Mesenteric fat pad (tissue), 1 donor: Measurements from ENCODE around the gene MARCHF7. TPM values are rescaled to one million over a fixed set of nuclear protein-coding genes. Genes with fewer than 3 reads are reported as not detected.
"Not testable (repeated sequence)": the region's sequence is repeated elsewhere in the genome, so short reads cannot be mapped to it uniquely, and the experiment has no call there.

Experiments
- DNase-seq: peaks from one replicate; pipeline ENCODE4 v3.0.0-alpha.2; 2020; ENCODE audit warnings: low spot score
- total RNA-seq: library from RNA; stranded (reverse); fragmentation: NEBNext Ultra II Directional; extraction: Animal tissue kit (Norgen Biotek cat#: 25700); gene quantifications from one replicate; pipeline ENCODE4 v1.2.1, GENCODE V29; 2021
- donor health status: DM: yes; HTN: yes; CAD: no.

The MARCHF7 gene
- total RNA-seq, 1 donor from 2014 or later = 72.5 TPM

DNA sequence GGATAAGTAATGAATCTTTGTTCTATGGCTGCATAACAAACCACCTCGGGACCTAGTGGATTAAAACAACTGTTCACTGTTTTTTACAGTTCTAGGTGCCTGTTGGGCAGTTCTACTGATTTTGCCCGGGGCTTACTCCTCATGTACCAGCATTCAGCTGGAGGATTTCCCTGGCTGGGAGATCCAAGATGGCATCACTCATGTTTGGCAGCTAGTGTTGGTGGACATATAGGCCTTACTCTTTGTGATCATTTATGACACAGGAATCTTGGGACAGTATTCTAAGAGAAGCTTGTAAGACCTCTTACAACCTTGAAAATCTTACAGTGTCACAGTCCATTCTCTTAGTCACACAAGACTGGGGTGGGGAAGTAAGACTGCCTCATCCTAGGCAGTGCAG lies 4.6 kb downstream of the MARCHF7 start:
- DNase-seq = no peak

GRCh38 chr2:159720676-159721075 lies 8.4 kb downstream of the MARCHF7 start:
- no peak for DNase-seq

- DNase-seq = no peak
Measured at GRCh38 chr2:159722580-159722979, 10.3 kb downstream of the MARCHF7 start.

- DNase-seq = not testable (repeated sequence)
Measured at GRCh38 chr2:159724795-159725572, 12.7 kb downstream of the MARCHF7 start.

- no peak for DNase-seq
Measured at GRCh38 chr2:159725713-159726112, 13.4 kb downstream of the MARCHF7 start.

- DNase-seq = no peak
Measured at GRCh38 chr2:159728629-159729028, 16.3 kb downstream of the MARCHF7 start.

DNA sequence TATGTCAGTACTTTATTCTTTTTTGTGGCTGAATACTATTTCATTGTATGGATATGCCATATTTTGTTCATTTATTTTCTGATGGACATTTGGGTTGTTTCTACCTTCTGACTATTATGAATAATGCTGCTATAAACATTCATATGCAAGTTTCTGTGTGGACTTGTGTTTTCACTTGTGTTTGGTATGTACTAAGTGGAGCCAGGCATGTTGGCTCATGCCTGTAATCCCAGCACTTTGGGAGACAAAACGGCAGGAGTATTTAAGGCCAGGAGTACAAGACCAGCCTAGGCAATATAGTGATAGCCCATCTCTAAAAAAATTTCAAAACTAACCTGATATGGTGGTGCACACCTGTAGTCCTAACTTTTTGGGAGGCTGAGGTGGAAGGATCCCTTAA lies 23.3 kb downstream of the MARCHF7 start:
- no peak for DNase-seq

DNA sequence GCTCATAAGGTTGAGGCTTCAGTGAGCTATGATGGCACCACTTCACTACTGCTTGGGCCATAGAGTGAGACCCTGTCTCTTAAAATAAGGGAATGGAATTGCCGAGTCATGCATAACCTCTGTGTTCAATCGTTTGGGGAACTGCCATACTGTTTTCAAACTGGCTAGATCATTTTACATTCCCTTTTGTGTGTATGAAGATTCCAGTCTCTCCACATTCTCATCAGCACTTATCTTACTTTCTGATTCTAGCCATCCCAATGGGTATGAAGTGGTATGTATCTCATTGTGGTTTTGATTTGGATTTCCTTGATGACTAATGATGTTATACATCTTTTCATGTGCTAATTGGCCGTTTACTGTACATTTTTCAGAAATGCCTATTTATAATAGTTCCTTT lies 23.7 kb downstream of the MARCHF7 start:
- DNase-seq = no peak

DNA sequence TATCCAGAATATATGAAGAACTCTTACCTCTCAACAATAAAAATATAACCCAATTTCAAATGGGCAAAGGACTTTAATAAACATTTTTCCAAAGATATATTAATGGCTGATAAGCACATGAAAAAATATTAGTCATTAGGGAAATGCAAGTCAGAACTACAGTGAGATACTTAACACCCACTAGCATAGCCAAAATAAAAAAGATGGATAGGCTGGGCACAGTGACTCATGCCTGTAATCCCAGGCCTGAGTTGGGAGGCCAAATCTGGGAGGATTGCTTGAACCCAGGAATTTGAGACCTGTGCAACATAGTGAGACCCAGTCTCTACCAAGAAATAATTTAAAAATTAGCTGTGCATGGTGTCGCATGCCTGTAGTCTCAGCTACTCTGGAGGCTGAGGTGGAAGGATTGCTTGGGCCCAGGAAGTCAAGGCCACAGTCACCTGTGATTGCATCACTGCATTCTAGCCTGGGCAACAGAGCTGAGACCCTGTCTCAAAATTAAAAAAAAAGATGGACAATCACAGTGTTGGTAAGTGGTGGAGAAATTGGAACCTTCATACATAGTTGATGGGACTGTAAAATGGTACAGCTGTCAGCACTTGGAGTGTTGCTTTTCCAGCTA lies 25.1 kb downstream of the MARCHF7 start:
- no peak for DNase-seq

GRCh38 chr2:159737917-159738296 lies 25.6 kb downstream of the MARCHF7 start:
- DNase-seq = no peak

DNA sequence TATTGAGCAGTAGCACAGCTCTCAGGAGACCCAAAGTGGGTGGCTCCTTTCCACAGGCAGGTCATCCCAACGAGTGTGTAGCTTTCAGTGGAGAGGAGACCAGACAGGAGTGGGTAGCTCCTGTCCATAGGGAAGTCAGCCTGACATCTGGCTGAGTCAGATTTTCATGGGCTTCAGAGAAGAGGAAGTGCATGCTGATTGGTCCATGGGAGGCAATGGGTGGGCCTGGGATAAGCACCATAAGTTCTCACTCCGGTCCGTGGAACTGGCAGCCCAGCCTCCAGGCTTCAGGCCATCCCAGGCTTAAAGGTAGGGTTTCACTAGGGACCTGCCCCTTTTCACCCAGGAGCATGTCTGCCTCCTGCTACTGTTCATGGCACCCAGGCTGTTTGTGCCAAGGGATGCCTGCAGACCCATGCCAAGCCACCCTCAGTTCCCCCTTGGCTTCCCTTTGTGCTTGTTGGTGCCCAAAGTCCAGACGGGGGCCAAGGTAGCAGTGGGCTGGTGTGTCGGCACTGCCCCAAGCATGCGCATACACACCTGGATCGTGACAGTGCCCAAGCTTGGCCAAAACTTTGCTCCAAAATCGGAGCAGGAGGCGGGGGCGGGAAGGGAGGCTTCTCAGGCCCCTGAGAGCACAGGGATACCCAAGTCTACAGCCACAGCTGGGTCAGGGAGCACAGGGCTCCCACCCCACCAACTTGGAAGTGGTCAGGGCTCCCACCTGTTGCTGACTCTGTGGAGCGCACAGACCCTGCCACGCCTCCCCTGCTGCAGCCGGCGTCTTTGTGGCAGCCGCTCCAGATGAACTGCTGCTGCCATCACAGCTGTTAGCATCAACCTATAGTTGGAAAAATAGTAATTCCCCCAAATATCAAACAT lies 26.4 kb downstream of the MARCHF7 start:
- DNase-seq = no peak

DNA sequence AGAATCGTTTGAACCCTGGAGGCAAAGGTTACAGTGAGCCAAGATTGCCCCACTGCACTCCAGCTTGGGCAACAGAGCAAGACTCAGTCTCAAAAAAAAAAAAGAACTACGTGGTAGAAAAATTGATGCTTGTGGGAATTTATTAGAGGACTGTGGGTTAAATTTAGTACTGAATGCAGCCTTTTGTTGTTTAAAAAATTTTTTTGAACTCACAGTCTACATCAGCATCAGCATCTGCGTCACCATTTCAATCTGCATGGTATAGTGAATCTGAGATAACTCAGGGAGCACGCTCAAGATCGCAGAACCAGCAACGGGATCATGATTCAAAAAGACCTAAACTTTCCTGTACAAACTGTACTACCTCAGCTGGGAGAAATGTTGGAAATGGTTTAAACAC lies 30.5 kb downstream of the MARCHF7 start:
- no peak for DNase-seq

- no peak for DNase-seq
Measured at GRCh38 chr2:159744363-159744762, 32.1 kb downstream of the MARCHF7 start.

GRCh38 chr2:159745237-159745636 lies 32.9 kb downstream of the MARCHF7 start:
- not testable (repeated sequence) for DNase-seq

GRCh38 chr2:159748089-159748488 lies 35.8 kb downstream of the MARCHF7 start:
- DNase-seq = no peak

DNA sequence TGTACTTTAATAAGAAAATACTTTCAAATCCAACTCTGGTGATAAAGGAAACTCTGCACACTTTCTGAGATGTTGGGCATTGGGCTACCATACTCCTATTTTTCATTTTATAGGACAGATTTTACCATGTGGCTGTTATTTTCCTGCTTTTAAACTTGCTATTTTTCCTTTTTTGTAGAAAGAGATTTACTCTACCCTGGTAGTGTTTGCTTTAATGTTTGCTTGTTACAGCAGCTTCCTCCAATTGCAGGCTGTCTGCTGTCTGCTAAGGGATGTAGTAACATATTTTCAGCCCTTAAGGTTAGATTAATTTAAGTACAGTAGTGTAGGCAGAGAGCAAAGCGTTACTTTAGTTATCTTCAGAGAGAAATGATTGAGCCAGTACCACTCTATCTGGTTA lies 38.6 kb downstream of the MARCHF7 start:
- no peak for DNase-seq

- no peak for DNase-seq
Measured at GRCh38 chr2:159753797-159754196, 41.5 kb downstream of the MARCHF7 start.

DNA sequence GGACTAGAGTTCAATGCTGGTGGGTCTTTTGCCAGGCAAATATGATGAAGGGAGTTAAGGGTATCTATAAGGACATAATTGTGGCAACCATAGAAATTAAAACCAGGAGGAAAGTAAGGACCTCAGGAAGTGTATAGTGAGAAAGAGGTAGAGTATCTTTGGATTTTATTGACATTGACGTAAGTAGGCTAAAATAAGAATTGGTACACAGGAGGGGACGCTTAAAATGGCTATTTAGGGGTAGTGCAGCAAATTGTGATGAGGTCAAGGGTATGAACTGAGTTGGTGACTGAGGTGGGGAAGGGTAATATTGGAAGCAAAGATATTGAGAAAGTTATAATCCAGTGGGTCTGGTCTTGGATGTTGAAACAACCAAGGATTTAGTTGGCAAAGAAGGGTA lies 42.7 kb downstream of the MARCHF7 start:
- DNase-seq = no peak

- DNase-seq = no peak
Measured at GRCh38 chr2:159755788-159756187, 43.5 kb downstream of the MARCHF7 start.

GRCh38 chr2:159758239-159758638 lies 45.9 kb downstream of the MARCHF7 start:
- no peak for DNase-seq

- DNase-seq = no peak
Measured at GRCh38 chr2:159758686-159759085, 46.4 kb downstream of the MARCHF7 start.

DNA sequence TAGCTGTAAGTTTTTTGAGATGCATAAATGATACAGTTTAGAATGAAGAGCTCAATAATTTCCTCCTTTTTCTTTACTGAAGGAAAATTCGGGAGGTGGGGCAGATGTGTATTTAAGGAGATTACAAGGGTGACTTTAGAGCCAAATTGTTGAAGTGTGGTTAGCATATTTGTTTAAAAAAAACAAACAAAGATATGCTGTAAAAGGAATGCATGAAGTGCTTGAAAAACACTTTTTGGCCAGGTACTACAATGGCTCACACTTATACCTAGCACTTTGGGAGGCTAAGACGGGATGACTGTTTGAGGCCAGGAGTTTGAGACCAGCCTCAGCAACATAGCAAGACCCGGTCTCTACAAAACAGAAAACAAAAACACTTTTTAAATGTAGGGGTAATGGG lies 47.3 kb downstream of the MARCHF7 start:
- no peak for DNase-seq
